Activated CD8-positive, alpha-beta memory T cell treated with anti-CD3 and anti-CD28 coated beads, Interleukin-2, amount 50 U/mL, for 1 hour (primary cell): ENCODE data around the gene POU2F1.

ENCODE experiments used
- DNase-seq: peaks from one replicate; pipeline ENCODE4 v3.0.0-alpha.2; 2020; ENCODE audit errors: extremely low read depth

POU2F1 gene

DNA sequence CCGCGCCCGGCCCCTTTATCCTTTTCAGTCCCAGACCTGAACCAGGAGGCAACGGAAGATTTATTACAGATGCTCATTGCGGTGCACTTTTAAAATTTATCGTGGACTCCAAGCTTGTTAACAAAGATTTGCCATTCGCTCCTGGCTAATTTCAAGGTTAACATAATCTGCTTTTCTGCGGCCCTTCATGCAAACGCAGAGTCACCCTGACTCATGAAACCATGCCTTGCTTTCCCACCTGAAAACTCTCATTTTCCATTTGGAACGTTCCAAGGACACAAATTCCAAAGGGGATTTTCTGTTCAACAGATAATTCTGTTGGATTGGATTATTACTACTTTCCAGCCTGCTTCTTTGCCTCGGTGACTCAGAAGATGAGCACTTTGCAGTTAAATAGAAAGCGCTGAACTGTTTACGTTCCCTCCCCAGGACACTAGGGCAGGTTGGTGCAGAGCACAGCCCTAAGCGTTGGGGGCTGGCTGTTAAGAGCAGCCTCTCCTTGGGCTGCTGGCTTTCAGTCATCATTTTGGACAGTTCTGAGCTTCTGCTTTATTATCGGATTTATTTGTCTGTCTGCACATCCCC is 246.5 kb downstream of the POU2F1 start:
- no peak for DNase-seq

DNA sequence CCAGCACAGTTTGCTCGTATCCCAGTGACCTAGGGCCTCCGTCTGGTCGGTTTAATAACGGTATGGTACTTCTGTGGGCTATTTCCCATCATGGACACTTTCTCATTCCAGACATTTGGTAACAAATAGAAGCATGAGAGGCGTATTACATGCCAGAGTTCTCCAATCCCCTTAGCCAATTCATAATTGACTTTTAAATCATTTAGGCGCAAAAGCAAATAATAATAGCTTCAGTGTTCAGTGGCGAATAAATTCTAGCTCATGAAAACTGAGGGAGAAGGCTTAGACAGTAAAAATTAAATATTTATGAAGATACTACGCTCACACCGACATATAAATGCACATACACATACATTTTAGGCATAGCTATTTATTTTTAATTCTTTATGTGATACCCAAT is 247.1 kb downstream of the POU2F1 start:
- DNase-seq = no peak

DNA sequence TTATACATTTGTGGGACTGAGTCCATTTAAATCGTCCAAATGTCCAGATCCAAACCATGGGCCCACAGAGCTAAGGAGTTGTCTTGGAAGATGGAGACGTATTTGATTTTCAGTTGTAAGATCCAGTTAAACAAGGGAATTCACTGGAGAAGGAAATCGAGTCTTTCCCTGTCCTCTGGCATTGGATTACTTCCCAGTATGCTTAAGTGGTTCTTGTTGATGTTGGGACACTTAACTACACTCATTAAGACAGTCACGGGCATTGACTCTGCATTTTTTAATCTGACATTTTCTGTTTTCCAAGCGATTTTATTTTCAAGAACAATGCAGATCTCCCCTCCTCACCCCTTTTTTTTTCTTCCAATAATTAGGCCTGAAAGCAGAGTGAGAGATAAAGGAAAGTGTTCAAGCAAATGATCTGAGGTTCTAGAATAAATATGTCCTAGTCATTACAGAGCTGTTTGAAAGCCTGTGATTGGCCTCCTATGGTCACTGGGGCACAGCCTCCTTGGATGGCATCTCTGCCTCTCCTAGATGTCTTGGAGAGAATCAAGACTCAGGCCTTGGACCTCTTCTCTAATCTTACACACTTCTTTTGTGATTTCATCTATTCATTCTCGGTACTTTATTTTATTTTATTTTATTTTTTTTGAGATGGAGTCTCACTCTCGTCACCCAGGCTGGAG is 248.7 kb downstream of the POU2F1 start:
- no peak for DNase-seq

DNA sequence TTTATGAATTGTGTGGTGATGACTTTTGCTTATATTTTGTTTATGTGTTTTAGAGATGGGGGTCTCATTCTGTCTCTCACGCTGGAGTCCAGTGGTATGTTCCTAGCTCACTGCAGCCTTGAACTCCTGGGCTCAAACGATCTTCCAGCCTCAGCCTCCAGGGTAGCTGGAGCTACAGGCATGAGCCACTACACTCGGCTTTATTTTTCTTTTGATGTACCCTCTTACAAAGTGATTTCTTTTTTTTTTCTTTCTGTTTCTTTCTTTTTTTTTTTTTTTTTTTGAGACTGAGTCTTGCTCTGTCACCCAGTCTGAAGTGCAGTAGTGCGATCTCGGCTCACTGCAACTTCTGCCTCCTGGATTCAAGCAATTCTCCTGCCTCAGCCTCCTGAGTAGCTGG is 250.9 kb downstream of the POU2F1 start:
- DNase-seq = no peak

GRCh38 chr1:167472752-167473521 is 252.3 kb downstream of the POU2F1 start:
- no peak for DNase-seq

DNA sequence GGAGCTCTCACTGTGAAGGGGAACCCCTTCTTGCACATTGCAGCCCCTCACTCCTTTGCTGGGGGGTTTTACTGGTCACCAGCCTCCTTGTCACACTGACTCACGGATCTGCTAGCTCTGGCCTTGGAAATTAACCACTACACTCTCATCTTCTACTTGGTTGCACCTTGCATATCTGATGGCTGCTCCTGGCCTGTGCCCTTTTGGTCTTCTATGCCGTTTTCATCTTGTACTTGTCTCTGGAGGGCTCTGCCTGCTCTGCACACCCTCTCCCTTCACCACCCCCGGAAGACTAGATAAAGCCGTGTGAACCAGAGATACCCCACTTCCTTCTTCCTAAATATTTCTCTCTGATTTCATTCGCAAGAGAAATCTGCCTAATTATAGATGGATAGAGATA is 253.1 kb downstream of the POU2F1 start:
- no peak for DNase-seq

DNA sequence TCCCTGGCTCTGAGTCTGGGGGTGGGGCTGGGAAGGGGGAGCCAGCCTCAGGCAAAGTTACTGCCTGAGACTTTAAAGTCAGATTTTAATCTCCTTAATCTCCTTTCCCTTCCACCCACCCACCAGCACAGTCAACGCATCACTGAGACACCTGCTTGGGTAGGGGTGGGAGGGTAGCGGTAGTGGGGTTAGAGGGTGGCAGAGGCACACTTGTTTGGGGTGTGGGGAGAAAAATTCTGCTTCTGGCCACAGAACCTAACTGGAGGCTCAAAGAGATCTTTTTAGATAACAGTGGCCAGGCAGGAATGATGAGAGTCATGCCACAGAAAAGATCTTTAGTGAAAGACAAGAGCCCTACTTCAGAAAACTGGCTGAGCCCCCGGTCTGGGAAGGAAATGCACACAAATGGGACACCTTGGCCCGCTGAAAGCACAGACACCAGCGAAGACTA is 253.5 kb downstream of the POU2F1 start:
- DNase-seq = no peak

DNA sequence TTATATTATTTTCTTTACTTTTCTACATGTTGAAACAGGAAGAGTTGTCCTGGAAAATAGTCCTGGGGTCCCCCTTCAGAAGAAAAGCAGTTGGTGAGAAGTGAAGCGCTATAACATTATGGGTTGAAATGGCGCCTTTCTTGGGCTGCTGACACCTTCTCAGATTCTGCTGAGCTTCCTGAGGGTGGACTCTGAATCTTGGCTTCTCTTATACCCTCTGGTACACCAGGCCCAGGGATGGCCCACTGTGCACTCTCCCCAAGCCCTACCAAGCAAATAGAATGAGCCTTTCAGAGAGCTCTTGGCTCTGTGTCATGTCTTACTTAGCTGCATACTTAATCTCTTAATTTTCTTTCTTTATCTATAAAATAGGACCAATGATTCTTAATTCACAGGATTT is 255.4 kb downstream of the POU2F1 start:
- no peak for DNase-seq
